ENCODE results near the gene BPIFB4.
"Not testable (repeated sequence)": the region's sequence is repeated elsewhere in the genome, so short reads cannot be mapped to it uniquely, and the experiment has no call there.

BPIFB4 gene

DNA sequence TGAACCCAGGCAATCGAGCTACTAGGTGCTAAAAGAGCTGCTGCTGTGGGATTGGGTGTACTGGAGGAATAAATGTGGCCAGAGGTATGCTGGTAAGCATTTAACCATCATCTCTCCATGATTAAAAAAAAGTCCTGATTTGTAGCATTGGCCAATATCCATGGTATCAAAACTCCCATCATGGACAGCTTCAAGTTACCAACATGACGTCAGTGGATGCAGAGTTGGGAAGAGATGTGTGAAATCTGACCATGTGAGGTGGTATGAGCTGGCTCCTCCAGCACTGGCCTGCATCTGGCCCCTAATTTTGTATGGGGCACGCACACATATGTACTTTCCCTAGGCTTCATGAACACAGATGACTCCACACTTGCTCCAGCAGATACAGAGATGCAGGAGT is 11.7 kb downstream of the BPIFB4 start:
- DNase-seq: no peak

DNA sequence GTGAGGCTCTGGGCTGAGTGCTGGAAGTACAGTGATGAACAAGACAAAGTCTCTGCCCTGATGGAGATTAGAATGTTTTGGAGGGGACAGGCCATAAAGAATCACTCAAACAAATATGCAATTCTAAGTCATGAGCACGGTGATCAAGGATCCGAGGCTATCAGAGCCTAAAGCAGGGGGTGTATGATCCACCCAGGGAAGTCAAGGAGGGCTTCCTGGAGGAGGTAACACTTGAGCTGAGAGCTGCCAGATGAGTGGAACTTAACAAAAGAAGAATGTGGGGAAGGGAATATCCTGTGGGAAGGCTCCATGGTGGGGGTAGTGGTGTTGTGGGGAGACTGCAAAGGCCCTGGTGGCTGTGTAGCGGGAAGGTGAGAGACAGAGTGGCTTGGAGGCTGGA is 12.2 kb downstream of the BPIFB4 start:
- no peak for DNase-seq

DNA sequence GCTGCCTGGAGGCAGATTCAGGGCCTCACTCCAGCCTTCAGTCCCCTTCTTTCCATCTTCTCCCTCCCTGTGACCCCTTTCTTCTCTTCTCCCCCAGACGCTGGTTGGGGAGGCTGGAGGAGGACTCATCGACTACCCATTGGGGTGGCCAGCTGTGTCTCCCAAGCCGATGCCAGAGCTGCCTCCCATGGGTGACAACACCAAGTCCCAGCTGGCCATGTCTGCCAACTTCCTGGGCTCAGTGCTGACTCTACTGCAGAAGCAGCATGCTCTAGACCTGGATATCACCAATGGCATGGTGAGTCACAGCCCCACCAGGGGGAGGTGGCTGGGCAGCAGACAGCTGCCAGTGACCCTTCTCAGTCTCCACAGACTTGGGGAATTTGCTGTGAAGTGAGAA is 12.9 kb downstream of the BPIFB4 start:
- DNase-seq: no peak

DNA sequence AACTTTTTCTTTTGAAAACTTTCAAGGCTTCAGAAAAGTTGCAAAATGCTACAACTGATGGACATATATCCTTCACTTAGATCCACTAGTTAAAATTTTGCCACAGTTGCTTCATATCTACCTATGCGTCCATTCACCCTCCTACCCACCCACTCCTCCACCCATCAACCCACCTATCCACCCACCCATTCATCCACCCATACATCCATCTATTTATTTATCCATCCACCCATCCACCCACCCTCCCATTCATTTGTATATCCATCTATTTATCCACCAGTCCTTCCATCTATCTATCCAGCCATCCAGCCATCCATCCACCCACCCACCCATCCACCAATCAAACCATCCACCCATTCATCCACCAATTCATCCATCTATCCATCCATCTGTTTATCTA is 13.6 kb downstream of the BPIFB4 start:
- no peak for DNase-seq

DNA sequence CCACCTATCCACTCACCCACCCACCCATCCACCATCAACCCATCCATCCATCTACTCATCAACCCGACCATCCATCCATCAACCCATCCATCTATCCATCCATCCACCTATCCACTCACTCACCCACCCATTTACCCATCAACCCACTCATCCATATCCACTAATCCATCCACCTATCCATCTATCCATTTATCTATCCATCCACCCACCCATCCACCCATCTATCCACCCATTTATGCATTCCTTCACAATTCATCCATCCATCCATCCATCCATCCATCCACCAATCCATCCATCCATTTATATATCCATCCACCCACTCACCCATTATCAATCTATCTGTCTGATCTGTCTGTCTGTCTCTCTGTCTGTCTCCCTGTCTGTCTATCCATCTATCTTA is 14.1 kb downstream of the BPIFB4 start:
- DNase-seq: no peak

DNA sequence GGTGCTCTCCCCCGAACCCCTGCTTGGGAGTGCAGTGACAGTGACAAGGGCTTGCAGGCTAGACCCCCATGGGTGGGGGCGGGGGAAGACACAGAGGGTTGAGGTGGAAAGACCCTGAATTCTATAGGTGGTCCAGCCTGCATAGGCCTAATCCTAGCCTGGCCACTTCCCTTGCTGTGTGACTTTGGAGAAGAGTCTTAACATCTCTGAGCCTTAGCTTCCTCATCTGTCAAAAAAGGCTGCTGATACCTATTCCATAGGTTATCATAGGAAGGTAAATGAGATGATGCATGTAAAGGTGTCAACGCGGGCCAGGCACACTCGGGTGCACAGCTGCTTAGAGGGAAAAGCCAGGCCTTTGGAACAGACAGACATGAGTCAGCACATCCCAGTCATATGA is 15.8 kb downstream of the BPIFB4 start:
- no peak for DNase-seq

DNA sequence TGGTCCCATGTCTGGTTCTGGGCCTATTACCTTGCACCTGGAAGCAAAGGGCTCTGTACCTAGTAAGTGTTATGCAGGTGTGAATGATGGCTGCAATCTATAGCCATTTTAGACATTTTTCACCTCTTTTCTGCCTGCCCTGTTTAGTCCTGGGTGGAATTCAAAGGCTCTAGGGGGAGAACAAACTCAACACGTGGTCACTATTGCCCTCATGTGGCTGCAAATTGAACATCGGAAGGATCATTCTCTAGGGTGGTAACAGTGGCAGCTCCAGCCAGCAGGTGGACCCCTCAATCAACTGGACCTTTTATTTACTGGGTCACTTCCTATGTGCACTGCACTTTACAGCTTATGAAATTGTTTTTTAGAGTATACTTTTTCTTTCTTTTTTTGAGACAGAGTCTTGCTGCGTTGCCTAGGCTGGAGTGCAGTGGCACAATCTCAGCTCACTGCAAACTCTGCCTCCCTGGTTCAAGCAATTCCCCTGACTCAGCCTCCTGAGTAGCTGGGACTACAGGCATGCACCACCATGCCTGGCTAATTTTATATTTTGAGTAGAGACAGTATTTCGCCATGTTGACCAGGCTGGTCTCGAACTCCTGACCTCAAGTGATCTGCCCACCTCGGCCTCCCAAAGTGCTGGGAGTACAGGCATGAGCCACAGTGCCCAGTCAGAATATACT is 16.6 kb downstream of the BPIFB4 start:
- peak; percentile 63 for DNase-seq

DNA sequence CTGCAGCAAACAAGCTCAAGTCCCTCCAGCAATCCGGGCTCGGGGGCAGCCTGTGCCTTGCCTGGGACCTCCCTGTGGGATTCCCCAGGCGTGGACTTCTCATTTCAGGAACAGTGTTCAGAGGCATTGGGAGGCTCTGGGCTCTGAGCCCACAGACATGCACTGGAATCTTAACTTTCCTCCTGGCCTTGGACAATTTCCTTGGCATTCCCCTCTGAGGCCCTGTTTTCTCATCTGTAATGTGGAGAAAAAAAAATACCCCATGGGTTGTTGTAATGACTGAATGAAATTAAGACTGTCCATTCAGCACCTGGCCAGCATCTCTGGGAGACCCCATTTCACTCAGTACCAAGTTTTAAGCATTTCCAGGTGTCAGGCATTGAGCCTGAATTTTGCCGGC is 17.6 kb downstream of the BPIFB4 start:
- no peak for DNase-seq

DNA sequence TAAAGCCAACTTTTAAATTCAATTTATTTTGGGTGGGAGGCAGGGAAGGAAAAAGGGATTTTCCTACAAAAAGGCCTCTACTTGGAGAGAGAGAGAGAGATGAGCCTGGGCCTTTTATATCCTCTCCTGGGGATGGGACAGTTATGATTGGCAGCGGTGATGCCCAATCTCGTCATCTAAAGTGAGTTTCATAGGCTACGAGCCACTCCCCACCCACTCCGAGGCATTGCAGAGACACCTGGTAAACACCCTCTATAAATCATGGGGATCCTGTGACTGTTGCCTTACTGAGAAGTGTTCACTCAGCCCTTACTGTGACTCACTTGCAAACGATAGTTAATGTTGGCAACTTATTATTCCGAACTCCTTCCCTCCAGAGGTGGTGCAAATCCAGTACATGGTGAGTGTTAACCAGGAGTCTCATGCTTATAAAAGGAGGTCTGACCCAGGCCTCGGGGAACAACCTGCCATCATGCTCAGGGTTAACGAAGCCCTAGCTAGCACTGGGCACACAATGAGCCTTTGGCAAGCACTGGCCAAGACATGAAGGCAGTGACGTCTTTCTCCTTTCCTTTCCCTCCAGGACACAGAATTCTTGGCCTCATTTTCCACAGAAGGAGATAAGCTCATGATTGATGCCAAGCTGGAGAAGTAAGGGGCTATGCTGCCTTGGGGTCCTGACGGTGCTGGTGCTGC is 20.5 kb downstream of the BPIFB4 start:
- no peak for DNase-seq

DNA sequence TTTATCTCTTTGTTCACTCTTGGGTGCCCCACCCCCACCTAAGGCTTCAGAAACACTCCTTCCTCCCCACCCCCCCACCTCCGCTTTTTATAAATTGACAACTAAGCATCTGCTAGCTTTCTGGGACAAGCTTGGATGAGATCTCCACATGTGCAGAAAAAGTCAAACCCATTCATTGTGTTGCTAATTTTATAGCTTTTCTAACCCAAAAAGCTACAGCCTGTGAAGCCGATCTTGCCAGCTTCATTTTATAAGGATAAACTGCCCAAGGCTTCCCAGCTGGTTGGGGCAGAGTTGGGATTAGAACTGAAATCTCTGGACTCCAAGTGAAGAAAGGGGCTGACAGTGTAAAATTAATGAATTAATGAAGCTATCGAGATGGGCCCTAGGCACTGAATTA is 24.1 kb downstream of the BPIFB4 start:
- DNase-seq: no peak

DNA sequence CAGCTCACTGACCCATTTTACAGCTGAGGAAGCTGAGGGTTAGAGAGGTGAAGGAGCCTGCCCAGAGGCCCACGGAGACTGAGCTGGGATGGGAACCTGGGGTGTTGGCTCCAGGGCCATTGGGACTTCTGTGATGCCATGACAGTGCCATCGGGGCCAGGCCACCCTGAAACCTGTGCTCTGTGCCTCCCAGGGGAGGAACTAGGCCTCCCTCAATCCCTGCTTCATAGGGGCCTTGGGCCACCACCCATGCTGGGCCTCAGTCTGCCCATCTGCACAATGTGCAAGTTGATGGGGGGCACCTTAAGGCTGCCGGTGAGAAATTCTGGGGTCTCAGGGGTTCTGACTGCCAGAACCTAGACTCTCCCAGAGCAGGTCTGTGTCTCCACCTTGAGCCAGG is 24.9 kb downstream of the BPIFB4 start:
- no peak for DNase-seq

DNA sequence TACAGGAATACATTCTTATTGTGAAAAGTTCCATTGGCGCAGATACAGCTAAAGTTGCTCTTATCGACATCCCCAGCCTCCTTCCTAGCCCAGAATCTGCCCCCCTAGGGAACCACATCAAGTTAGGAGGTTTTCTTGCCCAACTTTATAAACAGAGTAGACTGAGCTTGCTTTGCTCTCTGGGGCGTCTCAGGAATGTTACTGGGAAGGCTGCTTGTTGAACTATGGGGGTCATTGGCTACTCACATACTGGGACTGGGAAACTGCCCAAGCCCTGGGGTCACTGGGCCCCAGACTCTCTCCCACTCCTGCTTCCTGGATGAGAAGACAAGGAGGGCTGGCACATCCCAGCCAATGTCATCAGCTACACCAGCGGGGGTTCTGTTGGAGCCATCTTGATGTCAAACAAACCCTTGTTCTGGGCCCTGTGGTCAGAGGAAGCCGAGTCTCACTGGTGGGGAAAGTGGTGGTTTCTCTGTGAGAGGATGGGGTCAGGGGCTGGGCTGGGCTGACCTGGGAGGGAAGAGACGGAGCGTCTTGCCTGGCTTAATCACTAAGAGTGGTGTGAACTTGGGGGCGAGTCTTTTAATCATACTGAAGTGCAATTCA is 26.0 kb downstream of the BPIFB4 start:
- no peak for DNase-seq

DNA sequence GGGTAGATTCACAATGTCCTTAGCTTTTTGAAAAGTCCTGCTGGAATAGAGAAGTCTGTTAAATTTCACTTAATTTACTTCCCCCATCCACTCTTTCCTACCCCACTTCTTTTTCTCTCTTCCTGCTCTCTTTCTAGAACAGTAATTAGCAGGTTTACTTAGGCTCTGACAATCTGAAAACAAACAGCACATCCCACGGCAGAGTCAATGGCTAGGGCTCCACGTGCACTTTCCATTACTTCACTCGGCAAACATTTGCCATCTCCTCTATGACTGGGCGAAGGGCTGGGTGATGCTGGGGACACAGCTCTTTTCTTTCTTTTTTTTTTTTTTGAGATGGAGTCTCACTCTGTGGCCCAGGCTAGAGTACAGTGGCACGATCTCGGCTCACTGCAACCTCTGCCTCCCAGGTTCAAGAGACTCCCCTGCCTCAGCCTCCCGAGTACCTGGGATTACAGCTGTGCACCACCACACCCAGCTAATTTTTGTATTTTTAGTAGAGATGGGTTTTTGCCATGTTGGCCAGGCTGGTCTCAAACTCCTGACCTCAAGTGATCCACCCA is 26.7 kb downstream of the BPIFB4 start:
- DNase-seq: peak; percentile 79

DNA sequence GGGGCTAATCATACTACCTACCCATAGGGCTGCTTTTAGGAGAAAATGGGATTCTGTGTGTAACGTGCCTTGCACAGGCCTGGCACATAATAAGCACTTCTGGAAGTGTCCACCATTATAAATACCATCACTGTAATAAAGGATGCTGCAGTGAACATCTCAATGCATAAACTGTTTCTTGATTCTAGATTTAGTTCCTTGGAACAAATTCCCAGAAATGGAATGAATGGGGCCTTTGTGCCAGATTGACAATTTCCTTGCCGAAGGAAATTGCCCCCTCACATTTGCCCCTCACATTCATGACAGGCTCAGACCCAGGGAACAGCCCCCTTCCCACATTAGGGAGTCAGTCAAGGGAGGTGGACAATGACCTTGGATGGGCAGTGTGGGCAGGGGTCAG is 29.2 kb downstream of the BPIFB4 start:
- DNase-seq: no peak

DNA sequence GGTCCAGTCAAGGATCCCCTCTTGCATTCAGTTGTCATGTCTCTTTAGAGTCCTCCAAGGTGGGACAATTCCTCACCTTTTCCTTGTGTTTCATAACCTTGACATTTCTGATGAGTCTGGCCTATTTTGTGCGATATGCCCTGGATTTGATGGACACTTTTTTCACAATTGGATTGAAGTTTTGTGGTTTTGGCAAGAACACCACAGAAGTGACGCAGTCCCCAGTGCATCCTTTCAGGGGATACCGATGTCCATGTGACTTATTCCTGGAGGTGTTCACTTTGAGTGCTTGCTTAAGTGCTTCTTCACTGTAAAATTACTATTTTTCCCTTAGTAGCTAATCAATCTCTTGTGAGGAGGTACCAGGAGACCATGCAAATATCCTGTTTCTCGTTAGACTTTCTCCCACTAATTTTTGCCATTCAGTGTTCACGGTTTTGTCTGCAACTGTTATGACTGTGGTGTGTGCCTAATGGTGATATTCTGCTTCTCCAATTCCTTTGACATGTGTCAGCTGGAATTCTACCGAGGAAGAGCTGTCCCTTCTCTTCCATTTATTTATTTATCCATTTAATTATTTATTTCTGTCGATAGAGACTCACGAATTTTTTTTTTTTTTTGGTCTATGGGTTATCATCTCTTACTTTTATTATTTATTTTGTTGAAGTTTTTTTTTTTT is 30.8 kb downstream of the BPIFB4 start:
- DNase-seq: no peak

DNA sequence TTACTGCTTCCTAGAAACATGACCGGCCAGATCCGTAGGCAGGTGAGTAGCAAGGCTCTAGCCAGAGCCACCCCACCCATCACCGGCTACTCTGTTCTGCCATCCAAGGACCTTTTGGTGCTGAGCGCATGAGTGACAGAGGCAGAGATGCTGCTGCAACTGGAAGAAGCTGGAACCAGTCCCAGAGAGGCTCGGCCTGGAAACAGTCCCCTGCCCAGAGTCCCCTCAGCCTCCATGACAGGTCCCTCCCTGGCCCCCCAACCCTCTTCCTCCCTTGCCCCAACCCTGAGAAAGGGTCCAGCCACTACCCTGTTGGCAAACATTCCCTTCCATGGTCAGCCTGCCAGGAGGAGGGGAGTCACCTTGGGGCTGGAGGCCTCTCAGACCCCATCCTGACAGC is 31.9 kb downstream of the BPIFB4 start:
- no peak for DNase-seq

DNA sequence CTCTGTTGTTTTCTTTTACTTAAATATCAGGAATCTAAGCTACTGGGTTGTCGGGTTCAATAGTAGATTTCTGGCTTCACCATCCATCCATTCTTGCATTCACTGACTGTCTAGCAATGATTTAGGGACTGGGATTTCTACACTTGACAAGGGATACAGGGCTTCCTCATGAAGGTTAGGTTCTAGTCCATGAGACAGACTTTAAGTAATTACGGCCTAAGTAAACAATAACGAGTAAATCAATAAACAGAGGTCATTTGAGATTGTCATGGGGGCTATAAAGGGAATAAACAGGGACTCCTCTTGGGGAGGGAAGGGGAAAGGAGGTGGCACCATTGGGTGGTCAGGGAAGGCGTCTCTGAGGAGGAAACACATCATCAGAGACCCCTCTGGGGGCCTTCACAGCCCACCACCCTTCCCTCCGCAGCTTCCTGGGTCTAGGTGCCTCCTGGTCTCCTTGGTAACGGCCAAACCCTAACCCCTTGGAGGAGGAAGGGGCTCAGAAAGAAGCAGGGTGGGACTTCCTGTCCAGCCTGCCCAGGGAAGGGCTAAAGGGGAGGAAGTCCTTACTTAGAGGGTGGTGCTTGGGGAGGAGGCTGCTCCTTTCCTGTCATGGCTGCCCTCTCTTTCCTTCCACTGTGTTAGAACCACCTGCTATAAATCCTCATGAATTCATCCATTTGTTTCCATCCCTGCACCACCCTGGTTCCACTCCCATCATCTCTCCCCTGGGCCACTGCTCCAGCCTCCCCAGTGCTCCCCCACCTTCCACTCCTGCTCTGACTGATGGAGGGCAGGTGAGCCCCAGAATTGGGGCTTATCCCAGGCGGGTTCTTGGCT is 33.3 kb downstream of the BPIFB4 start:
- DNase-seq: no peak

DNA sequence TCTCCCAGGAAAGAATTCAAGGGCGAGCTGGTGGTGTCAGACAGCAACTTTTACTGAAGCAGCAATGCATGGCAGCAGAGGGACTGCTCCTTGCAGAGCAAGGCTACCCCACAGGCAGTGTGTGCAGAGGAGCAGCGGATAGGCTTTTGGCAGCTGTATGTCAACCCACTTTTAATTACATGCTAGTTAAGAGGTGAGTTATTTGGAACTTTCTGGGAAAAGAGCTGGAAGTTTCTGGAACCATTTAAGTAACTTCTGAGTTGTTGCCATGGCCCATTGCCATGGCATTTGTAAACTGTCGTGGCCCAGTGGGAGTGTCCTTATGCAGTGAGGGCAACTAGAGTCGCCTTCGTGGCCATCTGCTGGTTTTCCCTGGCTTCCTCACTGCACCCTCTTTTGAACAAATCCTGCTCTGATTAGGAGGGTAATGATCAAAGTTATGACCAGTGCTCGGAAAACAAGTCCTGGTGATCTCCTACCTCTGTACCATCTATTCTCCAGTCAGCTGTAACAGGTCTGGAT is 34.0 kb downstream of the BPIFB4 start:
- no peak for DNase-seq

DNA sequence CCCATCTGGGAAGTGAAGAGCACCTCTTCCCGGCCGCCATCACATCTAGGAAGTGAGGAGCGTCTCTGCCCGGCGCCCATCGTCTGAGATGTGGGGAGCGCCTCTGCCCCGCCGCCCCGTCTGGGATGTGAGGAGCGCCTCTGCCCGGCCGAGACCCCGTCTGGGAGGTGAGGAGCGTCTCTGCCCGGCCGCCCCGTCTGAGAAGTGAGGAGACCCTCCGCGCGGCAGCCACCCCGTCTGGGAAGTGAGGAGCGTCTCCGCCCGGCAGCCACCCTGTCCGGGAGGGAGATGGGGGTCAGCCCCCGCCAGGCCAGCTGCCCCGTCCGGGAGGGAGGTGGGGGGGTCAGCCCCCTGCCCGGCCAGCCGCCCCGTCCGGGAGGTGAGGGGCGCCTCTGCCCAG is 36.1 kb downstream of the BPIFB4 start:
- not testable (repeated sequence) for DNase-seq

DNA sequence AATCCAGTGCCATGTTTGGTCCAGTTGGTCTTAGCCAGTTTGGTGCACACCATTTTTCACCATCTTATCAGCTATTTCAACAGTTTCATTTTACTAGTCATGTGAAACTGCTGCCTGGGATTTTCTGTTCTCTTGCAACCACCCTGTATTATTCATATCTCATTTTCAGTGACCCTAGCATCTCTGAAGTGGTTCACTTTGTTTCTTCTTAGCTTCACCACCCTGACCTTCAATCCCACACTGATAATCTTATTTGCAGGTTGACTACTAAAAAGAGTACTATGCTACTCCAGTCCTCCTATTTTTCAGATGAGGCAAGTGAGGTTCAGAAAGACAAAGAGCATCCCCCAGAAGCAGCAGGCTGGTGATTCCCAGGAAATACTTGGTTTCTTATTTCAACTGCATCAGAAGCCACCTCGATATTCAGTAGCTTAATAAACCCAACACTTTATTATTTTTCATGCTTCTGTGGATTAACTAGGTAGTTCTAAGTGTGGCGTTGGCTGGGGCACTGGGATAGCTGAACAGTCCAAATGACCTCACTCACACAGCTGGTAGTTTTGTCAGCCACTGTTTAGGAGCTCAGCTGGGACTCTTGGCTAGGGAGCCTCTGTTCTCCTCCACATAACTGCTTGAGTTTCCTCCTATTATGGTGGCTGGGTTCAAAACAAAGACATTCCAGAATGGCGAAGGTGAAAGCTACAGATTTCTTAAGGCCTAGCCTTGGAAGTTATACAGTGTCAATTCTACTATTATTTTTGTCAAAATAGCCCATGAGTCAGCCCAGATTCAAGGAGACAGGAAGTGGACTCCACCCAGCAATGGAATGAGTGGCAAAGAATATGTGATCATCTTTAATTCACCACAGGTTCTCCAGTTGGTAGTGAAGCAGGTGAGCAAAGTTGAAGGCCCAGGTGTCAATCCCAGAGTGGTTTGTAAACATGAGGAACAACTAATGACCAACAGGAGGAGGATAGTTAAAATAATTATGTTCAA is 40.6 kb downstream of the BPIFB4 start:
- no peak for DNase-seq

DNA sequence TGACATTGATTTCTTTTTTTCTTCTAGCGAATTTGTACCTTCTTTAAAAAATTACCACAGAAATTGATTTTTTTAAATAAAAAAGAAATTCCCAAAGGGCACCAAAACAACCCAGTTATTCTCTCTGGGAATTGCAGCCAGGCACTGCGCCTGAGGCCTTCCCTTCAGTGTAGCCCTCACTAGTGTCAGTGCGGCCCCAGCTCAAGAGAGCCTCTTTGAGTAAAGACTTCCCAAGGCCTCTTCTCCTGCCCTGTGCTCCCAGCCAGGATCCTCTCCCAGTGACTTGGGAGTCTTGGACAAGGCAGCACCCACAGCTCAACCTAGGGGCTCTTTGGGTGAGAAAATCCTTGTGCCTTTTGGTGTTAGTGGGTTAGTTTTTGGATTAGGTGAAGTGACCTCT is 41.5 kb downstream of the BPIFB4 start:
- DNase-seq: no peak

Data from NCI-H2029 (cell line).